ENCODE data around the gene AFAP1L1. TPM values are rescaled to one million over a fixed set of nuclear protein-coding genes. Genes with fewer than 3 reads are reported as not detected.

AFAP1L1 gene
- total and polyA plus RNA-seq, 7 donors: 0.23 to 8.6 (median 5.6) TPM

DNA sequence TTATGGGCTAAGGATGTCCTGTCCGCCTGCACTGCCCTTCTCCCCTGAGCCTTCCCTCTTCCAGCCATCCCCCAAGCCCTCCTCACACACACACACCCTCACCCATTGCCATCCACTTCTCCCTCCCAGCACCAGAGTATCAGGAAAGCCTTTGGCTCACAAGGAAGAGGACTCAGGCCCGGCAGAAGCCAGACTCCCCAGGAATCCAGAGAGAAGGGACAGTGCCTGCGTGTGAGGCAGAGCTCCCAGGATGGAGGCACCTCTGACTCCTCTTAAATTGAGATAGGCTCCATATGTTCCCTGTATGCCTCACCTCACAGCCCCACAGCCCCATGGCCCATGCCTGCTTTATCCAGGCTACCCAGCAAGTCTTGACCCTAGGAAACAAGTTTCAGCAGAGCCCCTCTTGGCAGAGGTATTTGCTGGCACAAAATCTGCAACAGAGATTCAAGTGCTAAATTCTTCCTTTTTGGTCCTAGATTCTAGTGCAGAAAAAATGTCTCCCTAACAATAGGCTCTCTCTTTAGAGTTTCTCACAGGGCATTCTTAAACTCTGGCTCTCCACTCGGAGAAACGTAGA, 106.7 kb downstream of the AFAP1L1 start:
- no peaks in the 10 kb centered on the region for H3K36me3 ChIP-seq
- DNase-seq: no peak
- no peaks in the 10 kb centered on the region for H3K9me3 ChIP-seq
- TF ChIP-seq, protein P1, sequence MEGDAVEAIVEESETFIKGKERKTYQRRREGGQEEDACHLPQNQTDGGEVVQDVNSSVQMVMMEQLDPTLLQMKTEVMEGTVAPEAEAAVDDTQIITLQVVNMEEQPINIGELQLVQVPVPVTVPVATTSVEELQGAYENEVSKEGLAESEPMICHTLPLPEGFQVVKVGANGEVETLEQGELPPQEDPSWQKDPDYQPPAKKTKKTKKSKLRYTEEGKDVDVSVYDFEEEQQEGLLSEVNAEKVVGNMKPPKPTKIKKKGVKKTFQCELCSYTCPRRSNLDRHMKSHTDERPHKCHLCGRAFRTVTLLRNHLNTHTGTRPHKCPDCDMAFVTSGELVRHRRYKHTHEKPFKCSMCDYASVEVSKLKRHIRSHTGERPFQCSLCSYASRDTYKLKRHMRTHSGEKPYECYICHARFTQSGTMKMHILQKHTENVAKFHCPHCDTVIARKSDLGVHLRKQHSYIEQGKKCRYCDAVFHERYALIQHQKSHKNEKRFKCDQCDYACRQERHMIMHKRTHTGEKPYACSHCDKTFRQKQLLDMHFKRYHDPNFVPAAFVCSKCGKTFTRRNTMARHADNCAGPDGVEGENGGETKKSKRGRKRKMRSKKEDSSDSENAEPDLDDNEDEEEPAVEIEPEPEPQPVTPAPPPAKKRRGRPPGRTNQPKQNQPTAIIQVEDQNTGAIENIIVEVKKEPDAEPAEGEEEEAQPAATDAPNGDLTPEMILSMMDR (IDR thresholded peaks at IDR 0.05): no peak
- TF ChIP-seq EP300 (IDR thresholded peaks at IDR 0.05): no peak
- TF ChIP-seq POLR2AphosphoS5 (IDR thresholded peaks at IDR 0.05): no peak
- no peak for TF ChIP-seq POLR2A (IDR thresholded peaks at IDR 0.05)
- 68 to 74% methylated on average over 5 of the region's 5 CpGs for WGBS, 2 donors
- peaks cover 0 to 53% (median 51%) of the 10 kb centered on the region in 4 donors for H3K4me1 ChIP-seq
- H3K27ac ChIP-seq: peak overlapping the region; percentile 93 to 99 (median 98)
- peak overlapping the region in 1 of 4 donors; percentile 5 for H3K4me3 ChIP-seq
- H3K27me3 ChIP-seq: no peaks in the 10 kb centered on the region
- intact Hi-C loops (cut with DNase I): no loop called here

GRCh38 chr5:149379177-149379761, 107.6 kb downstream of the AFAP1L1 start, which contains the start of gene IL17B:
Gene IL17B (minus strand): TSS chr5:149379292. CDS start chr5:149379225, 67 bp downstream.
- H3K4me1 ChIP-seq: peaks cover 0 to 63% (median 59%) of the 10 kb centered on the region in 4 donors
- TF ChIP-seq POLR2AphosphoS5 (IDR thresholded peaks at IDR 0.05) (no peak), POLR2A (IDR thresholded peaks at IDR 0.05) (no peak), EP300 (IDR thresholded peaks at IDR 0.05) (no peak)
- TF ChIP-seq, protein P1 (IDR thresholded peaks at IDR 0.05): no peak
- peak within 1 kb of the TSS; percentile 93 to 99 (median 98) for H3K27ac ChIP-seq
- no peaks in the 10 kb centered on the region for H3K36me3 ChIP-seq
- H3K4me3 ChIP-seq: peak within 1 kb of the TSS in 1 of 4 donors; percentile 5
- H3K27me3 ChIP-seq: no peaks in the 10 kb centered on the region
- intact Hi-C loops (cut with DNase I): no loop called here
- DNase-seq: no peak
- H3K9me3 ChIP-seq: no peaks in the 10 kb centered on the region
- WGBS, 2 donors: 74 to 81% methylated on average over 22 of the region's 22 CpGs

GRCh38 chr5:149379818-149380374, 108.2 kb downstream of the AFAP1L1 start:
- 82 to 88% methylated on average over 5 of the region's 5 CpGs for WGBS, 2 donors
- intact Hi-C loops (cut with DNase I): no loop called here

GRCh38 chr5:149380466-149381121, 108.9 kb downstream of the AFAP1L1 start:
- DNase-seq: peak; percentile 91
- WGBS, 2 donors: 73 to 75% methylated on average over 16 of the region's 16 CpGs
- H3K27me3 ChIP-seq: no peaks in the 10 kb centered on the region

More at GRCh38 chr5:149379818-149380374, 108.2 kb downstream of the AFAP1L1 start:
- Histone ChIP-seq H3K36me3 (no peaks in the 10 kb centered on the region), H3K4me3 (no peak overlapping the region), H3K27me3 (no peaks in the 10 kb centered on the region), H3K27ac (peak overlapping the region; percentile 93 to 99 (median 98)), H3K9me3 (no peaks in the 10 kb centered on the region), H3K4me1 (peaks cover 0 to 69% (median 66%) of the 10 kb centered on the region in 4 donors)
- TF ChIP-seq EP300 (IDR thresholded peaks at IDR 0.05): no peak
- TF ChIP-seq, protein P1 (IDR thresholded peaks at IDR 0.05): no peak
- no peak for TF ChIP-seq POLR2A (IDR thresholded peaks at IDR 0.05)
- DNase-seq: peak; percentile 63

More at GRCh38 chr5:149380466-149381121, 108.9 kb downstream of the AFAP1L1 start:
- H3K4me3 ChIP-seq: peak overlapping the region; percentile 21 to 55 (median 44)
- peak overlapping the region; percentile 93 to 99 (median 98) for H3K27ac ChIP-seq
- intact Hi-C loops (cut with DNase I): no loop called here
- H3K9me3 ChIP-seq: no peaks in the 10 kb centered on the region
- peaks cover 0 to 76% (median 71%) of the 10 kb centered on the region in 4 donors for H3K4me1 ChIP-seq
- peak; percentile 82 to 90 (median 86) for TF ChIP-seq POLR2AphosphoS5 (IDR thresholded peaks at IDR 0.05)
- TF ChIP-seq, protein P1 (IDR thresholded peaks at IDR 0.05): no peak
- TF ChIP-seq EP300 (IDR thresholded peaks at IDR 0.05): peak; percentile 37 to 94 (median 56)
- TF ChIP-seq POLR2A (IDR thresholded peaks at IDR 0.05): peak in 1 of 2 donors; percentile 31
- H3K36me3 ChIP-seq: no peaks in the 10 kb centered on the region
